DMS79 treated with DMSO at 0.1 percent for 48 hours (cell line): ENCODE data around the gene CNTNAP5.

Experiments used
- DNase-seq: peaks from one replicate; lab custom pipeline; 2025; lab: John Stamatoyannopoulos, UW

The CNTNAP5 gene

DNA sequence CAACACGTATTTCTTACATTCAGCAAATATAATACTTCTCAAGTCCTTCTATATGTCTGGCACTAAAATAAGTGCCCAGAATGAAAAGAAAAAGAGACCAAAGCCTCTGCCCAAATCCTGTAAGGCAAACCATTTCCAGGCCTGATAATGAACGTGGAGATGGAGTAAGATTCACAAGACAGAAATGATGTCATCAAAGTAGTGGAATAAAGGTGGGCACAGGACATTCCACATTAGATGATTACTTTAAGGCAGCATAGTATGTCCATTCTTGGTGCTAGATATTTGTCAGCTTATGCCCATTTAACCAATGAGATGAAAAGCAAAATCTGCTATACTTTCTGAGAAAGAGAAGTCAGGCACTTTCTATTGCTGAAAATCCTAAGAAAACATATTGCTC is 38.5 kb downstream of the CNTNAP5 start:
- DNase-seq: no peak

- DNase-seq: peak; percentile 18
Observed at GRCh38 chr2:124065636-124066035, 40.5 kb downstream of the CNTNAP5 start.

GRCh38 chr2:124066776-124067175 is 41.7 kb downstream of the CNTNAP5 start:
- no peak for DNase-seq

GRCh38 chr2:124079045-124079444 is 54.0 kb downstream of the CNTNAP5 start:
- no peak for DNase-seq

GRCh38 chr2:124080281-124081153 is 55.4 kb downstream of the CNTNAP5 start:
- no peak for DNase-seq

DNA sequence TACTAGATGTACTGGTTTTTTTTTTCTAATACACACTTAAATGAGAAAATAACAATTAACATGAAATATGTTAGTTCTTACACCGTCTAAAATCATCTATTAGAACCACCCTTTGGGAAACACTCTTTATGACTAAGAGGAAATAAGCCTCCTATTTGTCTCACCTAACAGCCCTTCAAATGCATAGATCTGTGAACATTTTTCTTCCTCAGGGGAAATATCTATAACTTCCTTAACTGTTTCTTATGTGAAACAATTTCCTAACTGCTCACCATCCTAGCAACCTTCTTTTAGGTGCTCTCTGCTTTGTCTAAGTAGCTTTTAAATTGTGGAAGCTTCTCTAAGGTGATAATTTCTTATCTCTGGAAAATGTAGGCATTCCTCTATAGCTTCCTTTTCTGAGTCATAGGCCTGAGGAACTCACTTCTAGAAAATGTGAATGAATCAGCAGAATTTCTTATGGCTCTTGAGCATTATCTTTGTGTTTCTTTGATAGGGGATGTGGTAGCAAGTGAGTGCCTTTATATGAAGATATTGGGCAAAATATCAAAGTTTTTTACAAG is 56.1 kb downstream of the CNTNAP5 start:
- DNase-seq: no peak

GRCh38 chr2:124088616-124089015 is 63.5 kb downstream of the CNTNAP5 start:
- no peak for DNase-seq

GRCh38 chr2:124091721-124092120 is 66.6 kb downstream of the CNTNAP5 start:
- no peak for DNase-seq

- DNase-seq: no peak
Observed at GRCh38 chr2:124092651-124093050, 67.6 kb downstream of the CNTNAP5 start.

DNA sequence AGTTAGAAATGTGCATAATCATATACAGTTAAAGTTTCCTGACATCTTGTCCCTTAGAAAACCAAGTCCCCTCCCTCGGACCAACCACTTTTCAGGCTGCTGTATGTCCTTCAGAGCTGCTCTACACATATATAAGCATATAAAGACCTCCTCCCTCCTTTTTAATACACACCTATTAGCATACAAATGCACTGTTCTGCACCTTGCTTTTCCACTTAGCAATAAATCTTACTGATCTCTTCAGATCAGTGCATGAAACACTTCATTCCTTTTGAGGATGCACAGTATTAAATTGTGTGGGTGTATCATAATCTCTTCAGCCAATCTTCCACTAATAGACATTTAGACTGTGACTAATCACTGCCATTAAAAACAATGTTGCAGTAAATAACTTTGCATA is 79.8 kb downstream of the CNTNAP5 start:
- no peak for DNase-seq

GRCh38 chr2:124112206-124112605 is 87.1 kb downstream of the CNTNAP5 start:
- DNase-seq: no peak

DNA sequence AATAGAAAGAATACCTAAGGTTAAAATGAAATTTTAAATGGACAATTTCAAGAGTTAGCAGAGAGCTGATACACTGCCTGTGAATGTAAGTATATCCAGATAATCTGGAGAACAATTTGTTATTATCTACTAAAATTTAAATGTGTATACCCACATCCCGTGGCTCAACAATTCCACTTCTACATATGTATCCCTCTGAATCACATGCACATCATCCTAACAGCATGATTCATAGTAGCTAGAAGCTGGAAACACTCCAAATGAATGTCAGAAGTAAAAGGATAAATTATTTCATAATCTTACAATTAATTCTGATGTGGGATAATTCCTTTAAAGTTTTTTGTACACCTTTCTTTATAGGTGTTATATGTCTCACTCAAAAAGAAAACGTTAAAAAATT is 87.9 kb downstream of the CNTNAP5 start:
- DNase-seq: no peak

GRCh38 chr2:124120246-124120645 is 95.2 kb downstream of the CNTNAP5 start:
- DNase-seq: no peak

- DNase-seq: no peak
Observed at GRCh38 chr2:124121106-124121505, 96.0 kb downstream of the CNTNAP5 start.

GRCh38 chr2:124121760-124122275 is 96.7 kb downstream of the CNTNAP5 start:
- DNase-seq: no peak

DNA sequence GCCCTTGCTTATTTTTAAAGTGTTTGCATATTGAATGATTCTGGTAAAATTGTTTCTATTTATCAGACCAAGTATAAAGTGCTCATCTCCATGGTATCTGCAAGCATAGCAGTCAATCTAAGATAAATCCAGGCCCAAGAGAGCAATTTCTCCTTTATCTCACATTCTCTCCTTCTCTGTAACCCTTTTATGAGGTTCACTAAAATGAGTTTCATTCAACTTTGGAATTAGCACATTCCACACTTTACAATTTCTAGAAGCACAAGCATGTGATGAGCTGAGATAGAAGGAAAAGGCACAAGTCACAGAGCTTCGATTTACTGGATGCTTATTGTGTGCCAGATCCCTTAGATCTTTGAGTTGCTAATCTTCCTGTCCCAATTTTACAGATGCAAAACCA is 97.3 kb downstream of the CNTNAP5 start:
- DNase-seq: no peak

DNA sequence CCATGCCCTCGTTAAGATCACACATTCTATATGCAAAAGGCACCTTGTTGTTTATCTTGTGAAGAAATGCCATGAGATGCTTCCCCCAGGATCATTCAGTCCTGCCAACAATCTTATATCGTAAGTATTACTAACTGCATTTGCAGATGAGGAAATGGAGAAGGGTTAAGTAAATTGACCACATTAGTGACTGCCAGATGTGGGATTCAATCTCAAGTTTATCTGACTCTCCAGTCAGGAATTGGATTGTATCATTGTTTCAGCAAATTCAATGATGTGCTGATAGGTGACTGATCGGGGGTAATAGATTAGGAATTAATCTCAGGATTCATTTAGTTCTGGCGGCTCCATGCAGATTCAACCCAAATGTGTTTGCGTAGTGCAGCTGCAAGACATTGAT is 106.2 kb downstream of the CNTNAP5 start:
- no peak for DNase-seq

DNA sequence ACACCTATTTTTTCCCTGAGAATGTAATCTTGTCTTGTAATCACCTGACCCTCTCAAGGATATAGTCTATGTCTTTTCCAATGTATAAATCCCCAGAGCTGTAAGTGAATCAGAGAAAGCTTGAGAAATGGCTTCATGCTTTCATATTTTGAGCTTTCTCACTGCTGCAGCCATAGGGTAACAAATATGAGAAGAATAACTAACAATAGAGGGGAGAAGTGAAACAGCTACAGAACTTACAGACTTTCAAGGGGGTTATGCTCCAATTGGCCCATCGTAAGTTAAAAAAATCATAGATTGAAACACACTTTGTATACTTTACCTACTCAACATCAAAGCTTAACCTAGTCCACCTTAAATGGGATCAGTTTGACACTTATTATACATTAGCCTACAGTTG is 111.0 kb downstream of the CNTNAP5 start:
- no peak for DNase-seq

DNA sequence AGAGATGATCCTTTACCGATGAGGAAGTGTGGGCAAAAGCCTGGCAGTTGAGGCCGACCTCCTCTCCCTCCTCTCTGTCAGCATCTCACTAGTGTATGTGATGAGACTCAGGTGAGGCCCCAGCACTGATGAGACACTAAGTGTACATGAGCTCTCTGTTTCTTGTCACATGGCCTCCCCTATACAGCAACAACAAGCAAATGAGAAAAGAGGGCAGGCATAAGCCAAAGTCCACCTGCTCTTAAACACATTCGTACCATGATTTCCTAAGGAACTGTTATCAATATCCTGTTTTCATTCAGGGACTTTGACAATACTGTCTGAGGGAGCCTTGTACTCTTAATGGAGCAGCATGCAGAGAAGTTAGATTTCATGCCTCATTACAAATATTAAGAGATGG is 113.0 kb downstream of the CNTNAP5 start:
- no peak for DNase-seq

GRCh38 chr2:124145982-124146381 is 120.9 kb downstream of the CNTNAP5 start:
- peak; percentile 38 for DNase-seq

DNA sequence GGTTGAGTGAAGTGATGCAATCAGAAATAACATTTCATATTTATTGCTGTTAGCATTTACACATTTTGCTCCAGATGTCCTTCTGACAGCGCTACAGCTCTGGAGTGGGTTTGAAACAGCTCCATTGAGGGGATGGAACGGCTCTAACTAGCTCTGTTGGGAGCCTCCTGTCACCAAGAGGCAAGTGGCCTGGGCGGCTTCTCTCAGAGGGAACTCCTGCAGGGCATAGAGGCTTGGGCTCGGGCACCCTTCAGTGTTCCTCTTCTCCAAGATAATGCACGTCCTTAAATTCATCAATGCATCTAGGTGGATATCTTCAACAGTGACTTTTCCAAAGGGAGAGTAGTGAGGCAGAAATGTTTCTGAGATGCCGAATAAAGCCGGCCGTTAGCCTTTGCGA is 122.5 kb downstream of the CNTNAP5 start:
- DNase-seq: no peak

DNA sequence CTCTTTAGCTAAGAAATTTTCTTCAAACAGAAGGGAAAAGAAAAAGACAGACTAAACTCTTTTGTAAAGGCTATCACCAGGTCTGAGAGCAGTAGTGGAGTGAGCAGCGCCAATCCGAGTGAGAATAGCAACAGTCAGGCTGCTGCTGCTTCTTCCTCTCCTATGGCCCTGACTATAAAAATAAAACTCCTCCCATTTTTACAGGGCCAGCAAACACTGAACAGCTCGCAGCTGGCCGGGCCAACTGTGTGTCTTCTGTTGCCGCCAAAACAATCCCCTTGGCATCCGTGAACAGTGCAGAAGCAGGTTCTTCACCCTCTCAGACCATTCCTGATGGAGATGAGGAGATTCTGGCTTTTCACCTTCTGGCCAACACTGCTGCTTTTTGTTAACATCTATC is 124.5 kb downstream of the CNTNAP5 start:
- DNase-seq: no peak

GRCh38 chr2:124151691-124152090 is 126.6 kb downstream of the CNTNAP5 start:
- no peak for DNase-seq

- DNase-seq: no peak
Observed at GRCh38 chr2:124153713-124154112, 128.6 kb downstream of the CNTNAP5 start.
